ENCODE data around the gene ARHGEF19.
"Not testable (repeated sequence)": the region's sequence is repeated elsewhere in the genome, so short reads cannot be mapped to it uniquely, and the experiment has no call there.

ARHGEF19 gene

GRCh38 chr1:16202281-16203210 lies 9.9 kb downstream of the ARHGEF19 start:
- DNase-seq: no peak

- DNase-seq: no peak
Observed at GRCh38 chr1:16199700-16200099, 12.8 kb downstream of the ARHGEF19 start.

DNA sequence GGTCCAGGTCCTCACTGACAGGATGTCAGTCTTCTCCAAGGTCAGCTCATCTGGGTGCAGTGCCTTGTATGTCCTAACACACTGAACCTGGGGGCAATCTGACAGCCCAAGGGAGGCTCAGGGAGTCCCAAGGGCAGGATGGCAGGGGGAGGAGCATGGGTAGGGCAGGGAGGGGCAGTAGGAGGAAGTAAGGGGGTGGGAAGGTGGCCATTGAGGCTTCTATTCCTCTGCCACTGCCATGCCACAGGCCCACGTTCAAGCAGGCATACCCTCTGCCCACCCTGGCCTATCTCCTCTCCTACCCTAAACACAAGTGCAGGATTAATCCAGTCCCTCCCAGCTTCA lies 13.3 kb downstream of the ARHGEF19 start:
- no peak for DNase-seq

DNA sequence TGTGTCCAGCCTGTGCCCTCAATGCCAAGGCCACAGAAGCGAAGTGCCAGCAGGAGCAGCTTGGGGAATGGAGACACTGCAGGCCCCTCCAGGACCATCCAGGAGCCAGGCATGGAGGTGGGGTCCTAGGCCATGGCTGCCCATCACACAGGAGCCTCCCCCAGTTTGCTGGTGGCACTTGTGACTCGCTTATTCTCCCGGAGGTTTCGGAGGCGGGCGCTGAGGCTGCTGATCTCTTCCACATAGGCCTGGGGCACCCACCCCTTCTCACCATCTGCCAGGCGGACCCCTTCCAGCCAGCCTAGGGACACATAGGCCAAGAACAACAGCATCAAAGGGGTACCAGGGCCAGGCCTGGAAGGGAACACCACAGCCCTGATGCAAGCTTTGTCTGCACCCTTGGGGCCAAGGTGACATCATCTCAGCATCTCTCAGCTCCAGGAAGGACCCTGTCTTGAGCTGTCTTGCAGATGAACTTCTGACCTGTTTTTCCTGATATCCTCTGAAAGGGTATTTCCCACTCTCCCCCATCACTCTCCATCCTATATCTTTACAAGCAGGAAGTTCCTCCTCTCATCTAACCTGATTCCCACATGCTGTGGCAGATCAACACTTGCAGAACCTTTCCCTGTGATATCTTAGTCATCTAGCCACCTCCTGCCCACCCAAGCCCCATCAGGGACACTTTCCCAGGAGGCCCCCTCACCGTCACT lies 13.9 kb downstream of the ARHGEF19 start:
- DNase-seq: no peak

DNA sequence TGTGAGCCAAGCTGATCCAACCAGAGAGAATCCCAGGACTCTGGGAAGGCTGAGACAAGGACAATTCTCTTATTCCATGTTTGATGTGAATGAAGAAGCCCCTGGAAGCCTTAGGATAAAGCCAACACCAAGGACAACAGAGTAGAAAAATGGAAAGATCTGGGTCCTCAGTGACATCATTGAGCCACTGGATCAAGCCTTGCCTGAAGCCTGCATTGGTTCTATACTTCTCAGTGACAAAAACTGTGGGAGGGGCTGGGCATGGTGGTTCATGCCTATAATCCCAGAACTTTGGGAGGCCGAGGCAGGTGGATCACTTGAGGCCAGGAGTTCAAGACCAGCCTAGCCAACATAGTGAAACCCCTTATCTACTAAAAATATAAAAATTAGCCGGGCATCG lies 15.6 kb downstream of the ARHGEF19 start:
- DNase-seq: no peak

DNA sequence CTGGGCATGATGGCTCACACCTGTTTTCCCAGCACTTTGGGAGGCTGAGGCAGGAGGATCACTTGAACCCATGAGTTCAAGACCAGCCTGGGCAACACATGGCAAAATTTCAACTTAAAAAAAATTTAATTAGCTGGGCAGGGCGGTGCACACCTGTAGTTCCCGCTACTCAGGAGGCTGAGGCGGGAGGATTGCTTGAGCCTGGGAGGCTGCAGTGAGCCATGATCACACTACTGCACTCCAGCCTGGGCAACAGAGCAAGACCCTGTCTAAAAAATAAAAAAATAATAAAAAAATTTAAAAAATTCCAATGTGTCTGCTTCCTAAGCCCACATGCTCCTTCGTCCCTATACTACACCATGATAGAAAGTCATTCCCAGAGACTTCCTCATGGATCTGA lies 16.3 kb downstream of the ARHGEF19 start:
- not testable (repeated sequence) for DNase-seq

DNA sequence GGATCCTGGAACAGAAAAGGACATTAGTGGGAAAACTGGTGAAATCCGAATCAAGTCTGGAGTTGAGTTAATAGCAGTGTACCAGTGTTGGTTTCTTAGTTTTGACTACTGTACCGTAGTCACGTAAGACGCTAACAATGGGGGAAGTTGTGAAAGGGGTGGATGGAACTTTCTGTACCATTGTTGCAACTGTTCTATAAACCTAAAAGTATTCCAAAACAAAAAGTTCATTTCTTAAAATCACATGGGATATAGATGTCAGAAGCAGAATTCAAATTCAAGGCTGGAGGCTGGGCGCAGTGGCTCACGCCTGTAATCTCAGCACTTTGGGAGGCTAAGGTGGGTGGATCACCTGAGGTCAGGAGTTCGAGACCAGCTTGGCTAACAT lies 16.9 kb downstream of the ARHGEF19 start:
- no peak for DNase-seq

DNA sequence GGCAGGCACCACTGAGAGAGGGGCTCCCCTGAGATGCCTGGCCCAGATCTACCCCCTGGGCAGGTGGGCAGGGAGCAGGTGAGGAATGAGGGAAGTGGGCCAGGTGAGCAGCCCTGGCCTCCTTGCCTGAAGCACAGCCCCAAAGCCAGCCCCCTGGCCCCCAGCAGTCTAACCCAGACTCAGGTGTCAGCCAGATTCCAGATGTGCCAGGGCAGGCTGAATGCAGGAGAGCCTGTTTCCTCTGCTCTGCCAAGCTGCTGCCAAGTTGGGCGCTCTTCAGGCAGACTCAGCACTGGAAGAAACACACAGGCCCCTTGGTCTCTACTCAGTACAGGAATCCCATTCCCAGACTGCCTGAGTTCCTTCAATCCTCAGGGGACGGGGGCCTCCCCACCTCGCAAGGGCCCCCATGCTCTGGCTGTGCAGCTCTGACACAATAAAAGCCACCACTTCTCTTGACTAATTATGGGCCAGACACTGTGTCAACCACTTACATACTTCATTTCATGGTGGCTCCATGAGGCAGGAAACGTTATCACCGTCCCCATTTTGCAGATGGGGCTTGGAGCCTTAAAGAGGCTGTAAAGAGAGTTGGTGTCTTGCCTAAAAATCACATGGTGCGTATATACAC lies 20.4 kb downstream of the ARHGEF19 start:
- no peak for DNase-seq

- no peak for DNase-seq
Observed at GRCh38 chr1:16191309-16191708, 21.1 kb downstream of the ARHGEF19 start.

- no peak for DNase-seq
Observed at GRCh38 chr1:16189921-16190621, 22.4 kb downstream of the ARHGEF19 start.

DNA sequence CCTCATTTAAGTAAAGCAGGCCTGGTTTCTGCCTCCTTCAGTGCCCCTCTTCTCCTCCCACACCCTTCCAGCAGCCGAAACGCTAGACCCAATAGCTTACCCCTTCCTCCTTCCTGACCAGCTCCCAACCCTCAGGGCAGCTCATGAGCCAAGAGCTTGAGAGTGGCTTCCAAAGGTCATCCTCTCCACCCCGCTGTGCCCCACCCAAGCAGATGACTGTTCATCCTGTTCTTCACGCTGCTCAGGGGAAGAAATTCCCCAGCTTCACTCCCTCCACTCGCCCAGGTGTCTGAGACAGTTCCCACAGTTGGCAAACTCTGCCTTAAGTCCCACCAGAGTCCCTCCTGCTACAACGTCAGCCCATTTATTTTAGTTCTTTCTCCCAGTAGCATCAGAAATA lies 23.4 kb downstream of the ARHGEF19 start:
- no peak for DNase-seq

GRCh38 chr1:16187748-16188401 lies 24.6 kb downstream of the ARHGEF19 start:
- DNase-seq: no peak

- DNase-seq: no peak
Observed at GRCh38 chr1:16186655-16187235, 25.7 kb downstream of the ARHGEF19 start.

DNA sequence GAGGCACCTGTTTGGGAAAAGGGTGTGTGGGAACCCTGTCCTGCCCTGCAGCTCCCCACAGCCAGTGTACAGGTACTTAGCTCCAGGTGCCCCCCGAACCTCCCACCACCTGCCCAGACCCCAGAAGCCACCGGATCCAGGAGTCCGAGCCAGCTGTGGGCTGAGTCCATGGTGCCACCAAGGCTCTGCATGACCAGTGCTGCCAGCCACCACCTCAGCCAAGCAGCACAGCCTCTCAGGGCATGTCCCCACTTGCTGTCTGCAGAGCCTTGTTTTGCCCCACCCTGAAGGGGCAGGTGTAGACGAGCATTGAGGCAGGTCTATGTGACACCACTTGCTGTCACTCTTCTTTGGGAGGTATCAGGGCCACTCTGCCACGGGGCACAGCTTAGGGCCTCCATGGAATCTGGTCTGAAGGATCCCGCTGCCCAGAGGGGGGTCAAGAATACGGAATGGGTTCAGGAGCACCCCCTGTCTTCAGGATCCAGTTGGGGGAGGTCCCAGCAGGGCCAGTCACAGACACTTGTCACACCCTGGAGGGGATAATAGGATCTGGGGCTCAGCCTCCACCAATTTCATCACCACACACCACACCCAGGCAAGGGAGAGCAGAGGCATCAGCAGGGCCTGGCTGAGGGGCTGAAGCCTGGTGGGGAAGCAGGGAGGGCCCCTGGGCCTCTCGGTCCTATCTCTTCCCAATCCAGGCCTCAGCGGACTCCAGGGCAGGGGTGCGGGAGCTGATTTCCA lies 27.7 kb downstream of the ARHGEF19 start:
- DNase-seq: no peak

DNA sequence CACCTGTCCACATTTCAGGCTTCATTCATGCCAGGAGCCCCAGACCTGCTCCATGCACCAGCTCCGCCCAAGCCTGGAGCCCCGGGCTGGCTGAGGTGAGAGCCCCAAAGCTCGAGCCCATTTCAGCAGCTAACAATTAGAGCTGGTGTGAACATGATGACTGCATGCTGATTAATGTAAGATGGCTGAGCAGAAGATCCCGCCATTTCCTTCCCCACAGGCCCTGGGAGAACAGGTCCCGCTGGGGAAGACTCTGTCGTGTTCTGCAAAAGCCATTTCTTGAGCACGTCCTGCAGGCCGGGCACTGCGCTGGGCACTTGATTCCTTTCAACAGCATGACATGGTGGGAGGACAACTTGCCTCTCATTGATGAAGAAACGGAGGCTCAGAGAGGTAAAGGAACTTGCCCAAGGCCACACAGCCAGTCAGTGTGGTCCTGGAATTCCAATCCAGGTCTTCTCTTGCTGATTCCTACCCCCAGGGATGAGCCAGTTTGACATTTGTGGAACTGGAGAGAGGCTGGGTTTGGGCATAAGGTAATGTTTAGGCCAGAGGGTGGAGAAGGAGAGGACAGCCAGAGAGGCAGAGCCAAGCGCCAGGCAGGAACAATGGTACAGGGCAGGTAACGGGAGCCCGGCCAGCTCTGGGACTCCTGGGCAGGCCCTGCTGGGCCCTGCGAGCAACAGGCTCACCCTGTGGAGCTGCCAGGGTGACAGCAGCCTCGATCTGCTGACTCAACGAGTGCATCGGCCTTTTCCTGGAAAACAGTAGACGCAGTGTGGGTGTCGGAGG lies 28.5 kb downstream of the ARHGEF19 start:
- no peak for DNase-seq

DNA sequence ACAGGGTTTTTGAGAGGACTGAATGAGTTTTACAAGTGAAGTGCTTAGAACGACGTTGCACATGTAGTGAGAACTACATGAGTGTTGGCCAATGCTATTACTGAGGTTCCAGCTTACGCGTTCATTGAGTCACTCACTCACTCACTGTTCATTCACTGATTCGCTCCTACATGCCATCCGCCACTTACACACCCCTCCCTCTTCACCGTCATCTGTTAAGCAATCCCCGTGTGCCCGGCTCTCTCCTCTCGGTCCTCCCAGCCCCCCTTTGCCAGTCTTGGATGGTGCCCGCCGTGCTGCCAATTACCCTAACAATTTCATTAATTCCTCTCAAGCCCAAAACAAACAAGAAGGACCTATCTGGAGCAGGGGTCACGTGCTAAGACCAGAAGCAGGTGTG lies 29.3 kb downstream of the ARHGEF19 start:
- no peak for DNase-seq

- no peak for DNase-seq
Observed at GRCh38 chr1:16181887-16182719, 30.3 kb downstream of the ARHGEF19 start.

GRCh38 chr1:16180291-16180824 lies 32.1 kb downstream of the ARHGEF19 start:
- DNase-seq: no peak
